Right atrium auricular region (tissue), 2 donors: ENCODE measurements around the gene PRKCB. TPM values are rescaled to one million over a fixed set of nuclear protein-coding genes. Genes with fewer than 3 reads are reported as not detected.

Experiments used
- DNase-seq: peaks from one replicate; pipeline ENCODE4 v3.0.0-alpha.2; 2019; ENCODE audit warnings: low spot score
- H3K27ac ChIP-seq, 2 donors: fragments of 200-600 bp; sonication (generic); 1 replicate in 1 of 2; 2 replicates in 1 of 2; pipeline ENCODE4 v1.5.1; 2016 to 2019
- H3K27me3 ChIP-seq, 2 donors: fragments of 200-600 bp; sonication (generic); one replicate each; pipeline versions ENCODE4 v1.5.1 to v1.6.0; 2017 to 2019
- H3K36me3 ChIP-seq: fragments of 200-600 bp; sonication (generic); one replicate; pipeline ENCODE4 v1.5.1; 2016
- H3K4me1 ChIP-seq, 2 donors: fragments of 200-600 bp; sonication (generic); one replicate each; pipeline versions ENCODE4 v1.5.1 to v1.6.0; 2017 to 2019
- H3K4me3 ChIP-seq, 2 donors: fragments of 200-600 bp; sonication (generic); 1 replicate in 1 of 2; 2 replicates in 1 of 2; pipeline ENCODE4 v1.5.1; 2017 to 2019; ENCODE audit warnings: mild to moderate bottlenecking in 1 of 2, moderate library complexity in 1 of 2
- H3K9me3 ChIP-seq, 2 donors: fragments of 200-600 bp; sonication (generic); one replicate each; pipeline ENCODE4 v1.5.1; 2019
- CTCF ChIP-seq, 2 donors: fragments of 200-600 bp; sonication (generic); IDR thresholded peaks; one replicate each; pipeline ENCODE4 v1.5.1; 2019; ENCODE audit warnings: antibody characterized with exemption in 2 of 2
- total RNA-seq, 2 donors: library from RNA; depleted of rRNA; stranded (reverse); fragments of >200 nt; gene quantifications; one replicate each; pipeline ENCODE4 v1.1.0, GENCODE V29; 2016

The PRKCB gene
- total RNA-seq, 2 donors from 2014 or later, result 0.93 to 3.1 TPM

GRCh38 chr16:23843143-23843542 lies 7.4 kb downstream of the PRKCB start:
- Histone ChIP-seq H3K27me3 (no peaks in the 10 kb centered on the region), H3K4me1 (no peaks in the 10 kb centered on the region), H3K4me3 (no peak overlapping the region), H3K9me3 (no peaks in the 10 kb centered on the region), H3K36me3 (no peaks in the 10 kb centered on the region), H3K27ac (no peak overlapping the region)
- no peak for DNase-seq
- no peak for TF ChIP-seq CTCF (IDR thresholded peaks at IDR 0.05)

- Histone ChIP-seq H3K9me3 (peaks cover 0 to 7% of the 10 kb centered on the region in 2 donors), H3K27ac (no peak overlapping the region), H3K4me1 (no peaks in the 10 kb centered on the region), H3K27me3 (no peaks in the 10 kb centered on the region), H3K4me3 (no peak overlapping the region), H3K36me3 (no peaks in the 10 kb centered on the region)
- no peak for DNase-seq
- TF ChIP-seq CTCF (IDR thresholded peaks at IDR 0.05), result no peak
Observed at GRCh38 chr16:23847251-23847650, 11.5 kb downstream of the PRKCB start.

GRCh38 chr16:23847948-23848347 lies 12.2 kb downstream of the PRKCB start:
- H3K27me3 ChIP-seq, result no peaks in the 10 kb centered on the region
- no peak for TF ChIP-seq CTCF (IDR thresholded peaks at IDR 0.05)

GRCh38 chr16:23848958-23849357 lies 13.2 kb downstream of the PRKCB start:
- no peaks in the 10 kb centered on the region for H3K4me1 ChIP-seq
- TF ChIP-seq CTCF (IDR thresholded peaks at IDR 0.05), result no peak

More at GRCh38 chr16:23847948-23848347, 12.2 kb downstream of the PRKCB start:
- DNase-seq, result no peak
- no peaks in the 10 kb centered on the region for H3K36me3 ChIP-seq
- peaks cover 0 to 7% of the 10 kb centered on the region in 2 donors for H3K9me3 ChIP-seq
- no peak overlapping the region for H3K27ac ChIP-seq
- H3K4me1 ChIP-seq, result no peaks in the 10 kb centered on the region
- no peak overlapping the region for H3K4me3 ChIP-seq

GRCh38 chr16:23852794-23853562 lies 17.2 kb downstream of the PRKCB start:
- H3K27ac ChIP-seq, result no peak overlapping the region
- TF ChIP-seq CTCF (IDR thresholded peaks at IDR 0.05), result no peak
- DNase-seq, result no peak
- no peaks in the 10 kb centered on the region for H3K4me1 ChIP-seq
- no peaks in the 10 kb centered on the region for H3K36me3 ChIP-seq
- H3K9me3 ChIP-seq, result peaks cover 0 to 7% of the 10 kb centered on the region in 2 donors
- H3K4me3 ChIP-seq, result no peak overlapping the region
- H3K27me3 ChIP-seq, result no peaks in the 10 kb centered on the region

More at GRCh38 chr16:23848958-23849357, 13.2 kb downstream of the PRKCB start:
- Histone ChIP-seq H3K9me3 (peaks cover 0 to 7% of the 10 kb centered on the region in 2 donors), H3K4me3 (no peak overlapping the region), H3K36me3 (no peaks in the 10 kb centered on the region), H3K27ac (no peak overlapping the region), H3K27me3 (no peaks in the 10 kb centered on the region)
- no peak for DNase-seq
